Lung (tissue), 12 donors: ENCODE measurements around the gene DTD1. TPM values are rescaled to one million over a fixed set of nuclear protein-coding genes. Genes with fewer than 3 reads are reported as not detected.

Experiments used
- ATAC-seq: fragments of 200-7000 bp; cut with Tn5 transposase; one replicate; pipeline ENCODE4 v1.9.1; 2020; ENCODE audit warnings: moderate number of reproducible peaks; ENCODE audit not compliant: insufficient read depth, low FRiP score
- DNase-seq, 3 donors: peaks; one replicate each; pipeline ENCODE4 v3.0.0-alpha.2; 2013 to 2017
- H3K27ac ChIP-seq, 2 donors: one replicate each; pipeline ENCODE4 v1.5.1; 2013; ENCODE audit warnings: mild to moderate bottlenecking in 2 of 2, moderate library complexity in 2 of 2, control low read depth in 1 of 2, inconsistent platforms in 1 of 2, low read depth in 1 of 2, low read length in 1 of 2
- H3K27me3 ChIP-seq, 3 donors: one replicate each; pipeline ENCODE4 v1.5.1; 2013; ENCODE audit warnings: low read length in 2 of 3; ENCODE audit not compliant: control insufficient read depth in 3 of 3, insufficient read depth in 3 of 3
- H3K36me3 ChIP-seq, 4 donors: one replicate each; pipeline ENCODE4 v1.5.1; 2013; ENCODE audit warnings: low read length in 4 of 4, mild to moderate bottlenecking in 1 of 4, moderate library complexity in 1 of 4; ENCODE audit not compliant: control insufficient read depth in 4 of 4, insufficient read depth in 4 of 4
- H3K4me1 ChIP-seq, 5 donors: one replicate each; pipeline ENCODE4 v1.5.1; 2013; ENCODE audit warnings: low read length in 5 of 5, mild to moderate bottlenecking in 2 of 5, moderate library complexity in 1 of 5; ENCODE audit not compliant: control insufficient read depth in 5 of 5, insufficient read depth in 5 of 5
- H3K4me3 ChIP-seq: one replicate; pipeline ENCODE4 v1.5.1; 2013; ENCODE audit warnings: mild to moderate bottlenecking, control low read depth, moderate library complexity
- H3K9ac ChIP-seq, 2 donors: one replicate each; pipeline ENCODE4 v1.5.1; 2013; ENCODE audit warnings: low read length in 2 of 2, control low read depth in 1 of 2; ENCODE audit not compliant: insufficient read depth in 1 of 2
- H3K9me3 ChIP-seq, 4 donors: one replicate each; pipeline ENCODE4 v1.5.1; 2013; ENCODE audit warnings: low read length in 3 of 4, mild to moderate bottlenecking in 1 of 4, moderate library complexity in 1 of 4; ENCODE audit not compliant: control insufficient read depth in 4 of 4, insufficient read depth in 3 of 4
- CTCF ChIP-seq: IDR thresholded peaks from 2 replicates; pipeline ENCODE4 v1.5.1; 2012; ENCODE audit warnings: mild to moderate bottlenecking; ENCODE audit errors: control extremely low read depth, extremely low read depth
- WGBS, 2 donors: extraction: QIAGEN DNeasy Blood & Tissue Kit; methylation state at CpG; one replicate each; pipeline ENCODE4 v1.1.7; 2013; 5-methylcytosine and 5-hydroxymethylcytosine counted together
- polyA plus RNA-seq, 2 donors: library from polyadenylated mRNA; stranded (reverse); fragments of 200-250 nt; gene quantifications; one replicate each; pipeline ENCODE4 v1.2.1, GENCODE V29; 2013
- total RNA-seq, 2 donors: library from RNA; depleted of rRNA in 1 of 2; stranded (reverse); fragments of >200 nt in 1 of 2; gene quantifications; one replicate each; pipeline ENCODE4 v1.2.1, GENCODE V29; 2014 to 2021
- donor health status: control.
- donor health status: control.
- donor health status: Bipolar disorder and iron deficiency.
- donor health status: healthy.
- donor health status: DM: yes; HTN: yes; CAD: no.

The DTD1 gene
- total and polyA plus RNA-seq, 4 donors: 17.4 to 39.2 (median 24.6) TPM

GRCh38 chr20:18614244-18614643 lies 26.4 kb downstream of the DTD1 start:
- H3K27me3 ChIP-seq: no peaks in the 10 kb centered on the region
- no peak for TF ChIP-seq CTCF
- no peak for DNase-seq
- no peak for ATAC-seq
- H3K4me3 ChIP-seq: no peak overlapping the region
- peaks cover 0 to 3% (median 1%) of the 10 kb centered on the region in 4 donors for H3K36me3 ChIP-seq
- no peak overlapping the region for H3K27ac ChIP-seq
- no peaks in the 10 kb centered on the region for H3K9me3 ChIP-seq
- H3K9ac ChIP-seq: no peak overlapping the region
- WGBS, 2 donors: 97 to 100% methylated on average over 5 of the region's 5 CpGs
- H3K4me1 ChIP-seq: peaks cover 0 to 7% (median 1%) of the 10 kb centered on the region in 5 donors

GRCh38 chr20:18615020-18615650 lies 27.3 kb downstream of the DTD1 start:
- DNase-seq: peak; percentile 44 to 80 (median 66)
- no peaks in the 10 kb centered on the region for H3K27me3 ChIP-seq
- no peak overlapping the region for H3K4me3 ChIP-seq
- H3K36me3 ChIP-seq: peaks cover 0 to 3% (median 1%) of the 10 kb centered on the region in 4 donors
- H3K9me3 ChIP-seq: no peaks in the 10 kb centered on the region
- peaks cover 0 to 7% (median 1%) of the 10 kb centered on the region in 5 donors for H3K4me1 ChIP-seq
- H3K27ac ChIP-seq: no peak overlapping the region
- 61 to 76% methylated on average over 5 of the region's 5 CpGs for WGBS, 2 donors
- no peak overlapping the region for H3K9ac ChIP-seq
- TF ChIP-seq CTCF: no peak
- ATAC-seq: no peak

GRCh38 chr20:18621004-18621403 lies 33.1 kb downstream of the DTD1 start:
- 93 to 94% methylated on average over 5 of the region's 5 CpGs for WGBS, 2 donors
- Histone ChIP-seq H3K4me1 (peaks cover 0 to 3% (median 0%) of the 10 kb centered on the region in 5 donors), H3K27ac (no peak overlapping the region), H3K9me3 (no peaks in the 10 kb centered on the region), H3K27me3 (no peaks in the 10 kb centered on the region), H3K4me3 (no peak overlapping the region), H3K36me3 (peaks cover 0 to 1% (median 0%) of the 10 kb centered on the region in 4 donors), H3K9ac (no peak overlapping the region)
- no peak for TF ChIP-seq CTCF
- DNase-seq: no peak
- no peak for ATAC-seq
